ENCODE results near the gene FGD6. TPM values are rescaled to one million over a fixed set of nuclear protein-coding genes. Genes with fewer than 3 reads are reported as not detected.

The FGD6 gene
- total RNA-seq (7.6 TPM), polyA plus RNA-seq (ENCODE audit: insufficient read depth in 1 of 8, insufficient read length in 8 of 8, low replicate concordance in 1 of 8) (1 to 10 TPM; 3.4 to 5.3 (median 4.0) TPM)
- long read RNA-seq, donor 1: 0 reads
- long read RNA-seq, donor 2: 0 reads
- long read RNA-seq, donor 3: 0 reads
- long read RNA-seq, donor 4: 0 reads
- long read RNA-seq, donor 5: 0 reads
- long read RNA-seq, donor 6: 0 reads
- long read RNA-seq, donor 7, partial matches to known transcripts: 73 of 73 reads
- long read RNA-seq, donor 7, other reads (novel, unspliced or antisense): 0 of 73 reads
- long read RNA-seq, donor 8: 0 reads
- long read RNA-seq, donor 9: 0 reads
- long read RNA-seq, donor 10: 0 reads
- long read RNA-seq, donor 11: 0 reads

GRCh38 chr12:95217377-95218149 is at the start of gene FGD6, which contains the start of gene VEZT:
Gene FGD6, minus strand, starts transcription at chr12:95217467. Its CDS starts 227 bp downstream, at chr12:95217240.
Gene VEZT, plus strand, starts transcription at chr12:95217807. Its CDS starts 44 bp downstream, at chr12:95217851.
- Histone ChIP-seq H3K9me3 (replicated peaks; ENCODE audit: control insufficient read depth, low read depth, low read length) (no peaks in the 10 kb centered on the region), H3K4me3 (ENCODE audit: low read length) (peak within 1 kb of the TSS; percentile 80), H3K27ac (ENCODE audit: low read length) (peak within 1 kb of the TSS; percentile 96), H3K36me3 (ENCODE audit: control insufficient read depth, insufficient read depth, low read length) (no peaks in the 10 kb centered on the region), H3K27me3 (ENCODE audit: control insufficient read depth, insufficient read depth, low read length) (no peaks in the 10 kb centered on the region), H3K4me1 (ENCODE audit: control insufficient read depth, insufficient read depth, low read length) (no peaks in the 10 kb centered on the region)
- under 1% methylated on average over 69 of the region's 75 CpGs for WGBS (ENCODE audit: insufficient coverage)
- peak; percentile 100 for DNase-seq

GRCh38 chr12:95266254-95266653 is 49.0 kb upstream of the FGD6 start:
- Histone ChIP-seq H3K27me3 (ENCODE audit: control insufficient read depth, insufficient read depth, low read length) (no peaks in the 10 kb centered on the region), H3K36me3 (ENCODE audit: control insufficient read depth, insufficient read depth, low read length) (peaks cover 22% of the 10 kb centered on the region), H3K4me1 (ENCODE audit: control insufficient read depth, insufficient read depth, low read length) (no peaks in the 10 kb centered on the region), H3K9me3 (replicated peaks; ENCODE audit: control insufficient read depth, low read depth, low read length) (no peaks in the 10 kb centered on the region), H3K4me3 (ENCODE audit: low read length) (no peak overlapping the region), H3K27ac (ENCODE audit: low read length) (no peak overlapping the region)
- DNase-seq: no peak
- WGBS (ENCODE audit: insufficient coverage): no CpG with 5 or more reads among the region's 6 CpGs

GRCh38 chr12:95265765-95266164 is 48.5 kb upstream of the FGD6 start:
- Histone ChIP-seq H3K4me3 (ENCODE audit: low read length) (no peak overlapping the region), H3K27me3 (ENCODE audit: control insufficient read depth, insufficient read depth, low read length) (no peaks in the 10 kb centered on the region), H3K36me3 (ENCODE audit: control insufficient read depth, insufficient read depth, low read length) (peaks cover 22% of the 10 kb centered on the region), H3K9me3 (replicated peaks; ENCODE audit: control insufficient read depth, low read depth, low read length) (no peaks in the 10 kb centered on the region), H3K4me1 (ENCODE audit: control insufficient read depth, insufficient read depth, low read length) (no peaks in the 10 kb centered on the region), H3K27ac (ENCODE audit: low read length) (no peak overlapping the region)
- WGBS (ENCODE audit: insufficient coverage): 83% methylated on average over 1 of the region's 2 CpGs
- DNase-seq: no peak

- peak overlapping the region; percentile 74 for H3K27ac ChIP-seq (ENCODE audit: low read length)
Measured at GRCh38 chr12:95262808-95263207, 45.5 kb upstream of the FGD6 start.

GRCh38 chr12:95261109-95261508 is 43.8 kb upstream of the FGD6 start:
- peaks cover 28% of the 10 kb centered on the region for H3K36me3 ChIP-seq (ENCODE audit: control insufficient read depth, insufficient read depth, low read length)
- no peak for DNase-seq
- no peak overlapping the region for H3K4me3 ChIP-seq (ENCODE audit: low read length)
- WGBS (ENCODE audit: insufficient coverage): no CpG with 5 or more reads among the region's 4 CpGs
- no peaks in the 10 kb centered on the region for H3K27me3 ChIP-seq (ENCODE audit: control insufficient read depth, insufficient read depth, low read length)
- no peak overlapping the region for H3K27ac ChIP-seq (ENCODE audit: low read length)
- no peaks in the 10 kb centered on the region for H3K4me1 ChIP-seq (ENCODE audit: control insufficient read depth, insufficient read depth, low read length)
- no peaks in the 10 kb centered on the region for H3K9me3 ChIP-seq (replicated peaks; ENCODE audit: control insufficient read depth, low read depth, low read length)

More at GRCh38 chr12:95262808-95263207, 45.5 kb upstream of the FGD6 start:
- DNase-seq: peak; percentile 46
- H3K4me3 ChIP-seq (ENCODE audit: low read length): no peak overlapping the region
- H3K36me3 ChIP-seq (ENCODE audit: control insufficient read depth, insufficient read depth, low read length): peaks cover 28% of the 10 kb centered on the region
- no CpG with 5 or more reads among the region's 3 CpGs for WGBS (ENCODE audit: insufficient coverage)
- H3K27me3 ChIP-seq (ENCODE audit: control insufficient read depth, insufficient read depth, low read length): no peaks in the 10 kb centered on the region
- no peaks in the 10 kb centered on the region for H3K9me3 ChIP-seq (replicated peaks; ENCODE audit: control insufficient read depth, low read depth, low read length)
- no peaks in the 10 kb centered on the region for H3K4me1 ChIP-seq (ENCODE audit: control insufficient read depth, insufficient read depth, low read length)

GRCh38 chr12:95259368-95259767 is 42.1 kb upstream of the FGD6 start:
- no peaks in the 10 kb centered on the region for H3K4me1 ChIP-seq (ENCODE audit: control insufficient read depth, insufficient read depth, low read length)
- H3K9me3 ChIP-seq (replicated peaks; ENCODE audit: control insufficient read depth, low read depth, low read length): no peaks in the 10 kb centered on the region
- H3K27me3 ChIP-seq (ENCODE audit: control insufficient read depth, insufficient read depth, low read length): no peaks in the 10 kb centered on the region
- 60% methylated on average over 1 of the region's 1 CpG for WGBS (ENCODE audit: insufficient coverage)
- H3K27ac ChIP-seq (ENCODE audit: low read length): no peak overlapping the region
- peaks cover 34% of the 10 kb centered on the region for H3K36me3 ChIP-seq (ENCODE audit: control insufficient read depth, insufficient read depth, low read length)
- H3K4me3 ChIP-seq (ENCODE audit: low read length): no peak overlapping the region
- DNase-seq: no peak

GRCh38 chr12:95258803-95259202 is 41.5 kb upstream of the FGD6 start:
- no peaks in the 10 kb centered on the region for H3K4me1 ChIP-seq (ENCODE audit: control insufficient read depth, insufficient read depth, low read length)
- no peak overlapping the region for H3K27ac ChIP-seq (ENCODE audit: low read length)
- H3K9me3 ChIP-seq (replicated peaks; ENCODE audit: control insufficient read depth, low read depth, low read length): no peaks in the 10 kb centered on the region
- H3K36me3 ChIP-seq (ENCODE audit: control insufficient read depth, insufficient read depth, low read length): peaks cover 38% of the 10 kb centered on the region
- no CpG with 5 or more reads among the region's 2 CpGs for WGBS (ENCODE audit: insufficient coverage)
- H3K27me3 ChIP-seq (ENCODE audit: control insufficient read depth, insufficient read depth, low read length): no peaks in the 10 kb centered on the region
- no peak overlapping the region for H3K4me3 ChIP-seq (ENCODE audit: low read length)
- DNase-seq: no peak

GRCh38 chr12:95258151-95258550 is 40.9 kb upstream of the FGD6 start:
- Histone ChIP-seq H3K36me3 (ENCODE audit: control insufficient read depth, insufficient read depth, low read length) (peaks cover 40% of the 10 kb centered on the region), H3K9me3 (replicated peaks; ENCODE audit: control insufficient read depth, low read depth, low read length) (no peaks in the 10 kb centered on the region), H3K4me3 (ENCODE audit: low read length) (no peak overlapping the region), H3K4me1 (ENCODE audit: control insufficient read depth, insufficient read depth, low read length) (no peaks in the 10 kb centered on the region), H3K27ac (ENCODE audit: low read length) (no peak overlapping the region), H3K27me3 (ENCODE audit: control insufficient read depth, insufficient read depth, low read length) (no peaks in the 10 kb centered on the region)
- WGBS (ENCODE audit: insufficient coverage): no CpG with 5 or more reads among the region's 2 CpGs
- DNase-seq: no peak

- no peak overlapping the region for H3K27ac ChIP-seq (ENCODE audit: low read length)
- no CpG with 5 or more reads among the region's 3 CpGs for WGBS (ENCODE audit: insufficient coverage)
- H3K4me1 ChIP-seq (ENCODE audit: control insufficient read depth, insufficient read depth, low read length): no peaks in the 10 kb centered on the region
- DNase-seq: no peak
- no peaks in the 10 kb centered on the region for H3K27me3 ChIP-seq (ENCODE audit: control insufficient read depth, insufficient read depth, low read length)
- no peak overlapping the region for H3K4me3 ChIP-seq (ENCODE audit: low read length)
- H3K36me3 ChIP-seq (ENCODE audit: control insufficient read depth, insufficient read depth, low read length): peaks cover 38% of the 10 kb centered on the region
- no peaks in the 10 kb centered on the region for H3K9me3 ChIP-seq (replicated peaks; ENCODE audit: control insufficient read depth, low read depth, low read length)
Measured at GRCh38 chr12:95257541-95257940, 40.3 kb upstream of the FGD6 start.

- Histone ChIP-seq H3K9me3 (replicated peaks; ENCODE audit: control insufficient read depth, low read depth, low read length) (no peaks in the 10 kb centered on the region), H3K36me3 (ENCODE audit: control insufficient read depth, insufficient read depth, low read length) (peaks cover 29% of the 10 kb centered on the region), H3K27me3 (ENCODE audit: control insufficient read depth, insufficient read depth, low read length) (no peaks in the 10 kb centered on the region), H3K4me3 (ENCODE audit: low read length) (no peak overlapping the region), H3K27ac (ENCODE audit: low read length) (no peak overlapping the region), H3K4me1 (ENCODE audit: control insufficient read depth, insufficient read depth, low read length) (no peaks in the 10 kb centered on the region)
- DNase-seq: peak; percentile 26
Measured at GRCh38 chr12:95253386-95253785, 36.1 kb upstream of the FGD6 start.
